ENCODE measurements around the gene VASH2.

DNA sequence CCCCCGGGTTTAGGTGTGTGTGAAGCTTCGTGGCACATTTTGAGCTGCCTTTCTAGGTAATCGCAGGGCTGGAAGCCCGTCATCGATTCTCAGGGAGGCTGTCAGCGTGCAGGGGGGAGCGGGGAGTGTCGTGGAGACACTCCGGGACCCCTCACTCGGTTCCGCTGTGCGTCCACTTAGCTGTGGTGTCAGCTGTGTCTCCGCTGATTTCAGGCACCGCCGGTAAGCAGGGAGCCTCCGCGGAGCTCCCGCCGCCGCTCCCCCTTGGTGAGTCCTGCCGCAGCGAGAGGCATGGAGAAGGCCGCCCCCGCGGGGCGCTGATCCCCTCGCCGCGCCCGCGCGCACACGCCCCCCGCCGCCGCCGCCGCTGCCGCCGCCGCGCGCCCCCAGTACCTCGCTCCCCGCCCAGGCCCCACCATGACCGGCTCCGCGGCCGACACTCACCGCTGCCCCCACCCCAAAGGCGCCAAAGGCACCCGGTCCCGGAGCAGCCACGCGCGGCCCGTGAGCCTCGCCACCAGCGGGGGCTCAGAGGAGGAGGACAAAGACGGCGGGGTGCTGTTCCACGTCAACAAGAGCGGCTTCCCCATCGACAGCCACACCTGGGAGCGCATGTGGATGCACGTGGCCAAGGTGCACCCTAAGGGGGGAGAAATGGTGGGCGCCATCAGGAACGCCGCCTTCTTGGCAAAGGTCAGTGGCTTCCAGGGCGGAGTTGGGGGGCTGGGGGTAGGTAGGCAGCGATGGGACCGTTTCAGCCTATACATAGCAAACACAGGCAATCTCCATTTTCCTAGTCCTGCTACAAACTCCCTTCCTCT lies 995 bp downstream of the VASH2 start:
- no peak for TF ChIP-seq ZNF274 (IDR thresholded peaks at IDR 0.05; ENCODE audit: low read depth, low read length)
- TF ChIP-seq SUZ12 (IDR thresholded peaks at IDR 0.05; ENCODE audit: extremely low read depth, insufficient read depth, insufficient read length): no peak
